Mucosa of descending colon (tissue), 3 donors: Measurements from ENCODE around the gene RAB20. TPM values are rescaled to one million over a fixed set of nuclear protein-coding genes. Genes with fewer than 3 reads are reported as not detected.
"Not testable (repeated sequence)": the region's sequence is repeated elsewhere in the genome, so short reads cannot be mapped to it uniquely, and the experiment has no call there.

Source experiments
- ATAC-seq: fragments of 200-7000 bp; cut with Tn5 transposase; one replicate; pipeline ENCODE4 v1.9.1; 2020; ENCODE audit warnings: mild to moderate bottlenecking, moderate library complexity
- DNase-seq, 3 donors: peaks; one replicate each; pipeline ENCODE4 v3.0.0-alpha.2; 2020
- H3K36me3 ChIP-seq: fragments of 200-600 bp; one replicate; pipeline ENCODE4 v1.8.0; 2021; ENCODE audit warnings: low read depth, mild to moderate bottlenecking
- H3K4me1 ChIP-seq: fragments of 200-600 bp; one replicate; pipeline ENCODE4 v1.8.0; 2021; ENCODE audit warnings: low read depth, mild to moderate bottlenecking
- H3K4me3 ChIP-seq: fragments of 200-600 bp; one replicate; pipeline ENCODE4 v1.8.0; 2021; ENCODE audit warnings: mild to moderate bottlenecking
- H3K9me3 ChIP-seq: fragments of 200-600 bp; one replicate; pipeline ENCODE4 v1.8.0; 2021; ENCODE audit warnings: mild to moderate bottlenecking
- CTCF ChIP-seq: fragments of 200-600 bp; IDR thresholded peaks from one replicate; pipeline ENCODE4 v1.8.0; 2022; ENCODE audit warnings: antibody characterized with exemption, mild to moderate bottlenecking
- intact Hi-C, 2 donors: fragments of 100-400 bp; cut with DNase I in 1 of 2; cut with micrococcal nuclease in 1 of 2; formaldehyde crosslinking; loops; one replicate each; pipeline versions ENCODE4 v1.11.0 to v1.11.1; 2022; cut with DNase I, micrococcal nuclease
- total RNA-seq, 3 donors: library from RNA; stranded (reverse); fragmentation: NEBNext Ultra II Directional in 2 of 3; extraction: Animal tissue kit (Norgen Biotek cat#: 25700) in 2 of 3; gene quantifications; one replicate each; pipeline versions ENCODE4 v1.2.1 to v1.2.4, GENCODE V29; 2021 to 2023
- donor health status: DM: no; HTN: no; CAD: no; lungs with moderate emphysema.
- donor health status: DM: no; HTN: no; CAD: no.
- donor health status: DM: no; HTN: yes; CAD: no.

Gene RAB20
- total RNA-seq, 3 donors from 2014 or later, result 24.4 to 45.2 (median 33.7) TPM

GRCh38 chr13:110574161-110574560 is 12.6 kb upstream of the RAB20 start:
- intact Hi-C loops, result no loop called here
- ATAC-seq (no peak), DNase-seq (no peak)
- no peak for TF ChIP-seq CTCF
- H3K4me1 ChIP-seq, result no peaks in the 10 kb centered on the region
- no peaks in the 10 kb centered on the region for H3K36me3 ChIP-seq
- no peaks in the 10 kb centered on the region for H3K9me3 ChIP-seq
- no peak overlapping the region for H3K4me3 ChIP-seq

- ATAC-seq (no peak), DNase-seq (no peak)
- intact Hi-C loops, result no loop called here
- H3K4me3 ChIP-seq, result no peak overlapping the region
- no peak for TF ChIP-seq CTCF
- no peaks in the 10 kb centered on the region for H3K4me1 ChIP-seq
- no peaks in the 10 kb centered on the region for H3K9me3 ChIP-seq
- no peaks in the 10 kb centered on the region for H3K36me3 ChIP-seq
Measured at GRCh38 chr13:110572778-110573118, 11.2 kb upstream of the RAB20 start.

GRCh38 chr13:110571896-110572777 is 10.6 kb upstream of the RAB20 start:
- intact Hi-C loops, result no loop called here
- DNase-seq (no peak), ATAC-seq (no peak)

GRCh38 chr13:110570886-110571285 is 9.4 kb upstream of the RAB20 start:
- ATAC-seq, result no peak
- Histone ChIP-seq H3K4me3 (no peak overlapping the region), H3K9me3 (no peaks in the 10 kb centered on the region), H3K4me1 (no peaks in the 10 kb centered on the region), H3K36me3 (no peaks in the 10 kb centered on the region)
- intact Hi-C loops, result no loop called here
- TF ChIP-seq CTCF, result no peak
- no peak for DNase-seq

More at GRCh38 chr13:110571896-110572777, 10.6 kb upstream of the RAB20 start:
- TF ChIP-seq CTCF, result no peak
- Histone ChIP-seq H3K4me1 (no peaks in the 10 kb centered on the region), H3K4me3 (no peak overlapping the region), H3K36me3 (no peaks in the 10 kb centered on the region), H3K9me3 (no peaks in the 10 kb centered on the region)

- H3K4me1 ChIP-seq, DNase-seq, intact Hi-C loops: not testable (repeated sequence)
Measured at GRCh38 chr13:110569962-110570361, 8.4 kb upstream of the RAB20 start.

GRCh38 chr13:110568612-110569011 is 7.1 kb upstream of the RAB20 start:
- no peaks in the 10 kb centered on the region for H3K9me3 ChIP-seq
- no peak overlapping the region for H3K4me3 ChIP-seq
- no peak for TF ChIP-seq CTCF
- DNase-seq (no peak), ATAC-seq (no peak)
- peaks cover 3% of the 10 kb centered on the region for H3K4me1 ChIP-seq
- no peaks in the 10 kb centered on the region for H3K36me3 ChIP-seq
- intact Hi-C loops, result no loop called here

More at GRCh38 chr13:110569962-110570361, 8.4 kb upstream of the RAB20 start:
- not testable (repeated sequence) for ATAC-seq, H3K4me3 ChIP-seq, H3K9me3 ChIP-seq, H3K36me3 ChIP-seq
